Measurements from ENCODE around the gene UCKL1.

The UCKL1 gene

DNA sequence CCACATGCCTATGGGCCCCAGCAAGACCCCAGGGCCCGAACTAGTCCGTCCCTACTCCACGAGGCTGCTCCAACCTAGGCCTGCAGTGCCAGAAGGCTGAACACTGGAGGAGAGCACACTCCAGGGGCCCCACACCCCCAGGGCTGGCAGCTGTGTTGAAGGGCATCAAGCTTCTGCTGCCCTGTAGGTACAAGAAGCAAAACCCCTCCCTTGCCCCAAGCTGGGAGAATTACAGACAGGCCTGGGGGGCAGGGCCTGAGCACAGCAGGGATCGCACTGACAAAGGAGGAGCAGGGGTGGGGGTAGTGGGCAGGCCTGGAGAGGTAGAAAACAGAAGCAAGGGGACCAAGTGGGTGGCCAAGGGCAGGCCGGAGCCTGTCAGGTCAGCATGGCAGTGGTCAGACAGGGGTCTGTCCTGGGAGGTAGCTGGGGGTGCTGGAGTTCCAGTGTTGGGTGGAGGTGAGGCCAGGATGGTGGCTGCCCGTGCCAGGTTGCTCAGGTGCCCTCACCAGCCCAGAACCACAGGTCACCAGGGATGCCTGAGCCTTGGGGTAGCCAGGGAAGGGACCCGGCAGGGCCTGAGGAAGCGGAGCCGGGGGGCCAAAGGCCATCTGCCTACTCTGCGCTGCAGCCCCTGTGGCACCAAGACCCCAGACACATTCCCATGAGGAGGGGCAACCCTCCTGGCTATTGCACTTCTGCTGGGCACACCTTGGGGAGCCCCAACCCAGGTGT lies 2.9 kb upstream of the UCKL1 start:
- DNase-seq, result no peak

DNA sequence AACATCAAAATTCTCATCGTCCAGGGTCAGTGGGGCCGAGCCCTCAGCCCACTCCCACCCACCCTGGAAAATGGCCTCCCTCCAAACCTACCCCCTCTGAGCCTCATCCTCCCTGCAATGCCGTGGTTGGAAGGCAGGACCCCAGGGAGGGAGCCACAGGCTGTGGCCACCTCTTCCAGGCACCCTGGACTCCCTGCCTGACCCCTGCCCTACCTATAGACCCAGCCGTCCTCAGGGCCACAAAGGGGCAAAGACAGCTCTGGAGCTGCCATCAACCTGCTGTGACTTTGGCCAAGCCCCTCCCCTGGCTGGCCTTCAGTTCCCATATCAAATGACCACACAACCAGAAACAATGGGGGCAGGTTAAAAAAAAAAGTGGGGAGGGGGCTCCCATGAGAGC lies 2.3 kb upstream of the UCKL1 start:
- no peak for DNase-seq

- DNase-seq, result peak; percentile 85
Measured at GRCh38 chr20:63957690-63958441, 1.6 kb upstream of the UCKL1 start.

DNA sequence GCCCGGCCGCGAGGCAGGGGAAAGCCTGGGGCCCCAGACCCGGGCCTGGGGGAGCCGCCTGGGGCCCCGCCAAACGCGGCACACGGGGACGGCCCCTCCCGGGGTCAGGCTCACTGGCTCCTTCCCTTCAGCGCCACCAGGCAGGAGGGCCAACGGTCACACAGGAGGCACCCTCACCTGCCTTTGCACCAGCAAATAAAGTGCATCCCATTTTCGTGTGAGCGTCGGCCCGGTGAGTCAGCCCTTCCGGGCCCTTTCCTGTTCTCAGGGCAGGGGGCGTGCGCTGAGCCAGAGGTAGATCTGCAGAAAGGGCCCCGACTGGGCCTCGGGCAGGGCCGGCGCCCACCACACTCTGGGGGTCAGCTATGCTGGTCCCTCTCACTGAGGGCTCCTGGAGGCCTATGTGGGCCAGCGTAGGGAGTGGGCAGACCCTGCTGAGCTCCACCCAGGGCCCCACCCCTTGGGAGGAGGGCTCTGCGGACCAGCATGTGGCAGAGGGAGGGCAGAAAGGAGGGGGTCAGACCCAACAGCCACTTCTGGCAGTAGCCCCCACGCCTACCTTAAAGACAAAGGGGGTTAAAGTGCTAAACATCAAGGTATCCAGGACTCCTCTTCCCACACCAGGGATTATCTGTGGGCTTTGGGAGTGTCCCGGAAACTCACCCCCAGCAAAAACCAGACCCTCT lies 931 bp upstream of the UCKL1 start:
- peak; percentile 85 for DNase-seq

GRCh38 chr20:63956664-63957003 lies 418 bp upstream of the UCKL1 start:
- no peak for DNase-seq

DNA sequence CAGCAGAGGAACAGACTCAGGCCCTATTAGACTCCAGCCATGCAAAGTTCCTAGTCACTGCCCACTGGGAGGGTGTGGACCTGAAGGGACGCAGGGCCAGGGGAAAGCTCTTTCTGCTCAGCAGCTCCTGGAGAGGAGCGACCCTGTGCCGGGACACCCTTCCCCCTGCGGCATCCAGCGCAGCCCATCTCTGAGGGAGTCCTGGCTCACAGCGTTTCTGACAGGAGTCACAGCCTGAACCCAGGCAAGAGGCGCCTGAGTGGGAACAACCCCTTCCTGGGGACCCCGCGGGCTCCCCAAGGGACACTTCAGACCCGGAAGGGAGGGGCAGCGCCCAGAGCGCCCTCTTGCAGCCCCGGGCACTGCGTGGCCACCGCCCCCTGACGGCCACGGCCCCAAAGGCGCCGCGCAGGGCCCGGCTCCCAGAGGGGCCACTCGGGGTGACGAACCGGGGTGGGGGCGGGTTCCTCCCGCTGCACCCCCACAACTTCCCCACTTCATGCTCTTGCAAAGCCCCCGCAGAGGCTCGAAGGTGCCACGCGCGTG lies 862 bp downstream of the UCKL1 start:
- DNase-seq, result peak; percentile 61

DNA sequence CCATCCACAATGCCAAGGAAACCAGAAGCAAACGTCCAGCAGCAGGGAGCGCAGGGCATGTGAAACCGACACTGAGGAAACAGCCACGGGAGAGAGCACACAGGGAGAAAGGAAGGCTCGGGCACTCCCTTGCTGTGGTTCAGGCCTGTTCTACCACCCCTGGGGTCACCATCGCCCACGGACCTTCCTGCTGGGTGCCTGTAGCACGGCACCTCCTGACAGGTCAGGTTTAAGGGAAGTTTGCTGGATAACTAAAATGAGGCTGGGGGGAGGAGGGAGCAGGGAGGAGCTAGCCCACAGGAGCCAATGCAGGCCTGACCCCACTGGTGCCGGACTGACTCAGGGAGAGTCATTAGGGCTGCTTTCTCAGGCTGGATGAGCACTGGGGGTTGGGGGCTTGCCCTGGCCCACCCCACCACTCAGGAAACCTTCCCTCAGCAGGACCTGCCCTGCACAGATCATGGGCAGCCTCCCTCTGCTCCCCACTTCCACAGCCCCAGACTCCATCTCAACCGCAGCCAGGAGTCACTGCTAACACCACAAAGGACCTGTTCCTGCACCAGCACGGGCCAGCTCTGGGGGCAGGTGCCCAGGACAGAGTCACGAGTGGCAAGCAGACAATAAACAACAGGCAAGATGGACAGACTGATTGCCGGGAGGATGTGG lies 2.3 kb downstream of the UCKL1 start:
- no peak for DNase-seq

DNA sequence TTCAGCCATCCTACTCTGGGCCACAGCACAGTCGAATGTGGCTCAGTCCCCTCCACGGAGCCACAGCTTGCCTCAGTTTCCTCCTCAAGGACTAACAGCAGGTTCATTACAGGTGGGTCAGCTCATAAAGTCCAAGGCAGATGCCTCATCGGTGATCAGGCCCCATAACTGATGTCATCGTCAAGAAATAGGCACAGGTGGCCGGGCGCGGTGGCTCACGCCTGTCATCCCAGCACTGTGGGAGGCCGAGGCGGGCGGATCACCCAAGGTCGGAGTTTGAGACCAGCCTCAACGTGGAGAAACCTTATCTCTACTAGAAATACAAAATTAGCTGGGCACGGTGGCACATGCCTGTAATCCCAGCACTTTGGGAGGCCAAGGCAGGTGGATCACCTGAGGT lies 3.4 kb downstream of the UCKL1 start:
- DNase-seq, result no peak

DNA sequence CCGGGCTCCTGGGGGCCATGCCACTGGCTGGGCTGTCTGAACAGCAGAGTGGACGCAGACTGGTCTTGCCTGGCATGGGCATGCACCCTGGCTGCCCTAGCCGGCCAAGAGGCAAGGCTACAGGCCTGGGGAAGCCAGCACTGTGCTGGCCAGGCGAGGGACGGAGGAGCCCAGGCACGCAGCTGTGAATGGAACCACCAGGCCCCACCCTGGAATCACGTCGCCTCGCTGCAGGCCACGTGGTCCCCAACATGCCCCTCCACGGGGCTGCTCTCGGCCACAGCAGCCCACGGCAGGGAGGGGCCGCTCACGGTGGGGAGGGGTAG lies 4.0 kb downstream of the UCKL1 start:
- no peak for DNase-seq

GRCh38 chr20:63951398-63952209 lies 4.6 kb downstream of the UCKL1 start:
- peak; percentile 80 for DNase-seq

- DNase-seq, result peak; percentile 29
Measured at GRCh38 chr20:63950701-63951397, 5.4 kb downstream of the UCKL1 start.

- no peak for DNase-seq
Measured at GRCh38 chr20:63947638-63948456, 8.4 kb downstream of the UCKL1 start.

DNA sequence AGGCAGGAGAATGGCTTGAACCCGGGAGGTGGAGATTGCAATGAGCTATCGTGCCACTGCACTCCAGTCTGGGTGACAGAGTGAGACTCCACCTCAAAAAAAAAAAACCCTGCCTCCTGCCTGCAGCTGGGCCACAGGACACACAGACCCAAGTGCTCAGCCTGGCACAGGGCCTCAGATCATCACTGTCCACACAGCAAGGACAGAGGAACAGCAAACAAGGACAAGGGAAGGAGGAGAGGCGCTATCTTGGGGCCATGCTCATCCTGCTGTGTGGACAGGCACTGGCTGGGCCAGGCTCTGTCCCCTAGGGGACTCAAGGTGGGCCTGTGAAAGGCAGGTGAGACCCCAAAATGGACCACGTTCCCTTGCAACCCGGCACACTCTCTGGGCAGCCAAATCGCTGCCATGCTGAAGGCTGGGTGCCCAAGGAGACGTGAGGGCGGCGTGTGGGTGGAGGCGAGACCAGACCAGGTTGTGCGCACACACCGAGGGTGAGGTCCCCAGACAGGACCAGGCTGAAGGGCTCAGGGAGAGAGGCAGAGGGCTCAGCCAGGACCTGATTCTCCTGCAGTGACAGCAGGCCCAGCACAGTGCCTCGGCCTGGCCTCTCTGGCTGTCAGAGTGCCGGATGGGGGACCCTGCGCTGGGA lies 9.1 kb downstream of the UCKL1 start:
- no peak for DNase-seq

GRCh38 chr20:63945921-63946920 lies 10.0 kb downstream of the UCKL1 start:
- no peak for DNase-seq

DNA sequence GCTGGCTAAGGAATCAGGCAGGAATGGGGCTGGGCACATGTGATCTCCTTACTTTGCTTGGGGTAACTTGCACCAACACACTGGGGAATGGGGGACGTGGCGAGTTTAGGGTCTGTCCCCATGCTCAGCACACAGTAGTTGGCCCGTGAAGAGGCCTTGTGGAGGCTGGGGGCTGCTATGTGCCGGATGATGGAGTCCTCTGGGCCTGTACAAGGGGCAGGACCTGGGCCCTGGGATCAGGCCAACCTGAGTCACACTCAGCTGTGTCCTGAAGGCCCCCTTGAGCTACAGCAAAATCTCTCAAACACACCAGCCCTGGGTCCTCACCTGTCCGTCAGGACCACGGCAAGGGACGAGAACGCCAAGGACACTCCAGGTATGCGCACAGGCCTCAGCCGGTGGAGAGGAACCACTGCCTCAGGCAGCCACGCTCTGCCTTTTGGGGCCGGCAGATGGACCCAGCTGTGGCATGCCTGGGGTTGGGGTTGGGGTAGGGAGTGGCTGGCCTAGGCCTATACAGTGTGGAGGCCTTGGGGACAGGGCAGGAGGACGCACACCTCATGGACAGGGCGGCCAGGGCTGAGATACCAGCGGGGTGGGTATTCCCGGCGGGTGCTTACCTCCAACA lies 11.1 kb downstream of the UCKL1 start:
- DNase-seq, result no peak

DNA sequence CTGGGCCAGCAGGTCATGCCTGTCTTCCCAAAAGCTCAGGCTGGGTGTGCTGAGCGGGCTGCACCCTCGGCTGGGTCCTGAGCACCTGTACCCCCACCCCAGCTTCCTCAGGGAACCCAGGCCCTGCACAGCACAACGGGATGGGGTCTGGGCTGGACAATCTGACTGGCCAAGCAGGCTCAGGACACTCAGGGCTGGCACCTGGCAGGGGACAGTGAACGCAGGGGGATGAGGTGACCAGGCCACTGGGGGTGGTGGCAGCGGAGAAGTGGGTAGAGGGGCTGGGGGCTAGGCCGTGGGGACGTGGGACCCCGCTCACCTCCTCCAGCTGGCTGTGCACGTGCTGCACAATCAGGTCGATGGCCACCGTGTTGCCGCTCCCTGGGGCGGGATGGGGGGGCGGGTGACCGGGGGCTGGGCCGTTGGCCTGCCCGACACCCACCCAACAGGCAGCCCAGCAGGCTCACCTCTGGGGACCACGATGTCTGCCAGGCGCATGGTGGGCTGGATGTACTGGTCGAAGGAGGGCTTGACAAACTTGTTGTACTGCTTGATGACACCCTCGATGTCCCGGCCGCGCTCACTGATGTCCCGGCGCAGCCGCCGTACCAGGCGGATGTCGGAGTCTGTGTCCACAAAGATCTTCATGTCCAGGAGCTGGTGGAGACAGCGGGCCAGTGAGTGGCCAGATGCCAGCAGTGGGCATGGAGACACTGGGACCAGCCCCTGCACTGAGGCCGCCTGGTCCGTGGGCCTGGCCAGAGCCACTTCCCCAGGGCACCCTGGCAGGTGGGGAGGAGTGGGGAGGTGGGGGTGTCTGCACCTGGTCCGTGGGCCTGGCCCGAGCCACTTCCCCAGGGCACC lies 11.9 kb downstream of the UCKL1 start:
- no peak for DNase-seq

DNA sequence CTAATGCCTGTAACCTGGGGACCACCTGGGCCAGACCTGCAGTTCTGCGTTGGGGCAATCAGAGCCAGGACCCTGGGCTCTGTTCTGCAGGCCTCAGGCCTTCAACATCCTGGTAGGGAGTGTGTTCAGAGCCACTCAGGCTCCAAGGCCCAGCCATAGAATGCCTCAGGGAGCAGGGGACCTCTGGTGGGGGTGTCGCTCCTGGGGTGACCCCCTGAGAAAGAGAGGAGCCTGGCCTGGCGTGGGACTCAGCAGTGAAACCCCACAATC lies 12.5 kb downstream of the UCKL1 start:
- DNase-seq, result no peak

All from RPMI8226 (cell line).